Measurements from ENCODE around the gene PPP1R9A. TPM values are rescaled to one million over a fixed set of nuclear protein-coding genes. Genes with fewer than 3 reads are reported as not detected.

The PPP1R9A gene
- total and polyA plus RNA-seq, 8 donors, result 18.7 to 28.6 (median 24.3) TPM

GRCh38 chr7:95046494-95047240, 139.3 kb downstream of the PPP1R9A start:
- ATAC-seq (peak; percentile 30), DNase-seq (no peak)
- Histone ChIP-seq H3K4me3 (no peak overlapping the region), H3K27me3 (no peaks in the 10 kb centered on the region), H3K36me3 (no peaks in the 10 kb centered on the region), H3K27ac (no peak overlapping the region), H3K9me3 (no peaks in the 10 kb centered on the region), H3K4me1 (no peaks in the 10 kb centered on the region)
- TF ChIP-seq CTCF (IDR thresholded peaks at IDR 0.05), result no peak
- intact Hi-C loops (cut with DNase I), result no loop called here

GRCh38 chr7:95047291-95047690, 139.9 kb downstream of the PPP1R9A start:
- no peak for DNase-seq
- H3K27ac ChIP-seq, result no peak overlapping the region

GRCh38 chr7:95052566-95053094, 145.2 kb downstream of the PPP1R9A start:
- H3K9me3 ChIP-seq, result no peaks in the 10 kb centered on the region
- no peaks in the 10 kb centered on the region for H3K27me3 ChIP-seq
- H3K27ac ChIP-seq, result no peak overlapping the region
- DNase-seq (no peak), ATAC-seq (no peak)
- H3K4me3 ChIP-seq, result no peak overlapping the region
- intact Hi-C loops (cut with DNase I), result no loop called here
- H3K36me3 ChIP-seq, result no peaks in the 10 kb centered on the region
- TF ChIP-seq CTCF (IDR thresholded peaks at IDR 0.05), result no peak
- H3K4me1 ChIP-seq, result no peaks in the 10 kb centered on the region

More at GRCh38 chr7:95047291-95047690, 139.9 kb downstream of the PPP1R9A start:
- Histone ChIP-seq H3K27me3 (no peaks in the 10 kb centered on the region), H3K9me3 (no peaks in the 10 kb centered on the region), H3K4me3 (no peak overlapping the region), H3K4me1 (no peaks in the 10 kb centered on the region), H3K36me3 (no peaks in the 10 kb centered on the region)
- intact Hi-C loops (cut with DNase I), result no loop called here
- no peak for TF ChIP-seq CTCF (IDR thresholded peaks at IDR 0.05)
- no peak for ATAC-seq

- ATAC-seq, result no peak
- H3K4me1 ChIP-seq, result no peaks in the 10 kb centered on the region
- intact Hi-C loops (cut with DNase I), result no loop called here
Observed at GRCh38 chr7:95054386-95054785, 147.0 kb downstream of the PPP1R9A start.

More at GRCh38 chr7:95054386-95054785, 147.0 kb downstream of the PPP1R9A start:
- Histone ChIP-seq H3K4me3 (no peak overlapping the region), H3K9me3 (no peaks in the 10 kb centered on the region), H3K27me3 (no peaks in the 10 kb centered on the region), H3K27ac (no peak overlapping the region), H3K36me3 (no peaks in the 10 kb centered on the region)
- DNase-seq, result no peak
- TF ChIP-seq CTCF (IDR thresholded peaks at IDR 0.05), result no peak
